Activated CD8-positive, alpha-beta memory T cell treated with anti-CD3 and anti-CD28 coated beads for 36 hours (primary cell): ENCODE results near the gene GPR3. TPM values are rescaled to one million over a fixed set of nuclear protein-coding genes. Genes with fewer than 3 reads are reported as not detected.
"Not testable (repeated sequence)": the region's sequence is repeated elsewhere in the genome, so short reads cannot be mapped to it uniquely, and the experiment has no call there.

Experiments
- CTCF ChIA-PET: fragments of 350-600 bp; sonication (Branson Sonifier 250); formaldehyde crosslinking; loops from one replicate; lab custom pipeline; 2021; ENCODE audit warnings: antibody characterized with exemption; lab: Charles Lee
- POLR2A ChIA-PET: fragments of 350-600 bp; sonication (Branson Sonifier 250); formaldehyde crosslinking; loops from one replicate; lab custom pipeline; 2021; ENCODE audit warnings: antibody characterized with exemption; lab: Charles Lee
- total RNA-seq, 2 experiments: library from RNA; stranded (reverse); gene quantifications; one replicate each; pipeline ENCODE4 v1.2.3, GENCODE V29; 2021

The GPR3 gene
- total RNA-seq, 2 experiments from 2014 or later = 3.6 to 4.1 TPM

DNA sequence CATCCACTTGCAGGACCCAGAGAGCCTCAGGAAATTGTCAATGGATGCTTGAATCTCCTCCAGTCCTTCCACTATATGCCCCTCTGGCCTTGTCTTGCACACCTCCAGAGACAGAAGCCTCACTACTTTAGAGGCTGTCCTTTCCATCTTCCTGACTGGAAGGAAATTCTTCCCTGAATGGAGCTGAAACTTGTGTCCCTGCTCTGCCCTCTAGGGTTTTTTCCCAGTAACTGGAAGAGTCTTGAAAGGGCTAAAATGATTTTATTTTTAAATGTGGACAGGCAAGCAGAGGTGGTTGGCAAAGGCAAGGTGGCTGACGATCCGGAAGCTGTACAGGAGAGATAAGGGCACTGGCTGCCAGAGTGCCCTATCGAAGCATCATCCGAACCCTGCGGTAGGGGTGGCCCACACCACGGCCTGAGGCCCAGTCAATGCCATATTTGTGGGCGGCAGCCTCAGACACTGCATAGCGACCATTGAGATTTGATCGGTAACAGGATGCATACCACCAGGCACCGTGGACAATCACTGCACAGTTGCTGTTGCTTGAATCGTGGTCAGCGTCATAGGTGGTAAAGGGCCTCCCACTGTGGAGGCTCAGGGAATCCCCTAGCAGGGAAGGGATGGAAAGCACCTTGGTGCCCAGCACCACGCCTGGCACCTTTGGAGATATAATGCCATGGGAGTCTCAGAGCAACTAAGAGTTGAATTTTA lies 23.4 kb upstream of the GPR3 start:
- CTCF ChIA-PET = interaction anchor here (1.1 to 2.1 kb wide), 3 partner anchors 10 to 46 kb away, joined by 3 to 10 read pairs (median 5); no protein-coding TSS in a partner anchor
- POLR2A ChIA-PET = no interaction called here

GRCh38 chr1:27372022-27372807 lies 20.2 kb upstream of the GPR3 start:
- POLR2A ChIA-PET = interaction anchor here (0.6 to 0.7 kb wide), 2 partner anchors 286 to 307 kb away, joined by 5 to 11 read pairs; no protein-coding TSS in a partner anchor
- CTCF ChIA-PET = interaction anchor here (0.6 to 2.0 kb wide), 6 partner anchors 10 to 622 kb away, joined by 3 to 6 read pairs (median 3); no protein-coding TSS in a partner anchor

GRCh38 chr1:27372808-27373690 lies 19.4 kb upstream of the GPR3 start:
- POLR2A ChIA-PET = interaction anchor here (0.6 to 0.7 kb wide), 2 partner anchors 285 to 308 kb away, joined by 5 to 11 read pairs; no protein-coding TSS in a partner anchor
- CTCF ChIA-PET = interaction anchor here (0.6 to 1.2 kb wide), 5 partner anchors 11 to 621 kb away, joined by 3 read pairs; no protein-coding TSS in a partner anchor

- CTCF ChIA-PET = interaction anchor here (0.7 kb wide), 1 partner anchor 41 kb away, joined by 3 read pairs; no protein-coding TSS in a partner anchor
These were observed 17.9 kb upstream of the GPR3 start, which contains the start of gene FCN3 for GRCh38 chr1:27374362-27375086. Gene FCN3, minus strand, starts transcription at chr1:27374824. Its CDS starts 6 bp downstream, at chr1:27374818.

DNA sequence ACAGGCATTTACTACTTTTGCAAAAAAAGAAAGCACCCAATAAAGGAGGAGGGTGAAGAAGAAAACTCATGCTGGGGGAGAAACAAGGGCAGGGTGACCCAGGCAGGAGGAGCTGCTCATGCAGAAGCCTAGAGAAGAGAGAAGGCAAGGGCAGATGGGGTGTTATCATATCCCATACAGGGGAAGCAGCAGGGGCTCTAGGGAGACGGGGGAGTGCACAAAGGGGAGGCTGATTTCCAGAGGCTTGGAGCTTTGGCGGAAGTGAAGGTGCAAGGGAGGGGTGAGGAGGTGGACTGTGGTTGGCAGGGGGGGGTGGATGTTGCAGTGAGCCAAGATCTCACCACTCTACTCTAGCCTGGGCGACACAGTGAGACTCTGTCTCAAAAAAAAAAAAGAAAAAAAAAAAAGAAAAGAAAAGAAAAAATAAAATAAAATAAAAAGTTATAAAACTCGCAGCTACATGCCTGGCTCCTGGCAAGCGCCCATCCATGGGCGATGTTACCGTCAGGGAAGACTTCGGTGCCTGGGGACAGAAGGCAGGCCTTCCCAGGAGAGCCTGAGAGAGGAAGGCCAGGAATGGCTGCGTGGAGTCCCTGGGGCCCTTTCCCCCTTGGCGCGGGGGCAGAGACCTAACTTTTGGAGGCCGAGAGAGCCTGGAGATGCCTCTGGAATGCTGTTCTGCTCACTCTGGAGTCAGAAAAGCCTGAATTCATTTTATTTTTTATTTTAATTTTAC lies 14.5 kb upstream of the GPR3 start:
- ChIA-PET CTCF (interaction anchor here (1.1 to 1.4 kb wide), 3 partner anchors 9 to 82 kb away, joined by 3 read pairs; no protein-coding TSS in a partner anchor), POLR2A (no interaction called here)

More at GRCh38 chr1:27374362-27375086, 17.9 kb upstream of the GPR3 start, which contains the start of gene FCN3:
- POLR2A ChIA-PET = no interaction called here

GRCh38 chr1:27379564-27380122 lies 12.8 kb upstream of the GPR3 start:
- ChIA-PET POLR2A (no interaction called here), CTCF (interaction anchor here (0.6 to 1.1 kb wide), 4 partner anchors 11 to 278 kb away, joined by 3 to 5 read pairs (median 3); partner anchors contain the start of gene MAP3K6)

GRCh38 chr1:27380224-27380623 lies 12.2 kb upstream of the GPR3 start:
- POLR2A ChIA-PET = no interaction called here
- CTCF ChIA-PET = no interaction called here

DNA sequence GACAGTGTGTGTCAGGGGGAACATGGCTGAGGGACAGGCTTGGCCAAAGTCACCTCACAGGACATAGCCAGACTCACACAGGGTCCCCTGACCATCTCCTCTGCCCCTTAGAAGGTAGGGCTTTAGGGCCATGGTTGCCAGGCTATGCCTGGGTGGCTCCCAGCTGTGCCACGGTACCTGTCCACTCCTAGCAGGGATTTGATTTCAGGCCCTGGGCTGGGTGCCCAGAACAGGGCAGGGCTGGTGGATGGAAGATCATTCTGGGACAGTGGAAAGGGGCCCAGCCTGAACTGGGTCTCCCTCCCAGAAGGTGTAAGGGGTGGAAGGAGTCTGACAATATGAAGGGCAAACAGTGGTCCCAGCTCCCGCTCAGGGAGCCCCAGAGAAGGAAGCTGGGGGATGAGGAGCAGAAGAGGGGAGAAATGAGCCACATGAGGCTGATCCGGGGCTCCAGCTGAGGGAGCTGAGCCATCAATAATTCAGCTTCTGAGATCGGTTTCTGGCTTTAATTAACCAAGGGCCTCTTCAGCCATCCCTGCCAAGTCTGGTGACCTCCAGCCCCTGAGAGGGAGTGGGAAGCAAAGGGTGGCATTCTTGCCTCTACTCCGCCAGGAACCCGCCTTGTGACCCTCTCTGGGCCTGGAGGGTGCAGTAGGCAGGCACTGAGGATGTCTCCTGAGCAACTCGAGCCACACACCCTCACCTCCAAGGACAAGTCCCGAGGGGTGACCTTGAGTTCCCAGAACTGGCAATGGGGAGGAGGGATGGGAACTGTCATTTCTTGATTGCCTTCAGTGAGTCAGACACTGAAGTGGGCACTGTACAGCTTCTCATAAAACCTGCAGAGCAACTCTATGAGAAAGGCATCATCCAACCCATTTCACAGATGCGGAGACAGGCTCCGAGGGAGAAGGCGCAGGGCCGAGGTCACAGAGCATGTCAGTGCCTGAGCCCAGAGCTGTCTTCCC lies 11.4 kb upstream of the GPR3 start:
- CTCF ChIA-PET = interaction anchor here (0.6 to 1.9 kb wide), 5 partner anchors 14 to 284 kb away, joined by 3 to 6 read pairs (median 4); no protein-coding TSS in a partner anchor
- POLR2A ChIA-PET = no interaction called here

GRCh38 chr1:27381969-27382762 lies 10.3 kb upstream of the GPR3 start:
- ChIA-PET POLR2A (no interaction called here), CTCF (interaction anchor here (0.6 to 3.8 kb wide), 8 partner anchors 13 to 285 kb away, joined by 3 to 16 read pairs (median 4); partner anchors contain the start of gene MAP3K6)

DNA sequence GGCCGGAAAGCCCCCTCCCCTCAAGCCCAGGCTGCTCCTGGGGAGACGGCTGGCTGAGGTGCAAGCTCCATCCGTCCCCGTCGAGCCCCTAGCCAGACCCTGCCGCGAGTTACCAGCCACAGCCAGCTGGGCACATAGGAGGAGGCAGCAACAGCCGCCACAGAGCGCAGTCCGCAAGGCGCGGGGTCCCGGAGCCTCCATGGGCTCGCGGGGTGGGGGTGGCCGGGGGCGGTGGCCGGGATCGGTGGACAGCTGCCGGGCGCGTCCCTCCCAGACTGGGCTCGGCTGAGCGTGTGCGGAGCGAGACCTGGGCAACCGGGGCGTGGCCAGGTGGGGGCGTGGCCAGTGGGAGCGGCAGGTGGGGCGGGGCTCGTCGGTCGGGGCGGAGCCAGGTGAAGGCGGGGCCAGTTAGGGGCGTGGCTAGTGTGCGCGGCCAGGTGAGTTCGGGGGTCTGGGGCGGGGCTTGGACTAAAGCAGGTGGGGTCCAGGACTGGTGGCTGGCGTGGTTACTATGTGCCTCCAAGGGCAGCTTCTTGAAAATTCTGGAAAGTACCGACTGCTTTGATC lies 9.3 kb upstream of the GPR3 start, which contains the start of gene CD164L2:
TSS of gene CD164L2 (minus strand) at position 295 of the 567 bp plus-strand sequence. CDS start at position 201, 94 bp downstream.
- CTCF ChIA-PET = interaction anchor here (1.0 to 3.8 kb wide), 2 partner anchors 26 to 50 kb away, joined by 4 to 16 read pairs; no protein-coding TSS in a partner anchor
- POLR2A ChIA-PET = no interaction called here

DNA sequence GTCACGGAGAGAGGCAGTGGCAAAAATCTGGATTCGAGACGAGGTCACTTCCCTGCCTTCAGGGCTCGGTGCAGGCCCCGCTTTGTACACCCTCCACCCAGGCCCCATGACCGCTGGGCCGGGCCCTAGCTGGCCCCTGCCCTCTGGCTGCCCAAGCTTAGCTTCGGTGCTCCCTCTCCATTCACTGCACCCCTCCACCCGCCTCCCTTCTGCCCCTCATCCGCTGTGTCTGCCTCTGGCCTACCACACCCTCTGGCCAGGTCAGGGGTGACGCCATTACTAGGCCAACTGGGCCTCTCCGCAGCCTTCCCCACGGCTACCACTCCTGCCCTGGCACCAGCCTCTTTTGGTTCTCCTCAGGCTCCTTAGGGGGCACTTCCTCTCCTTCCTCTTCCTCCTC lies 8.8 kb upstream of the GPR3 start:
- ChIA-PET CTCF (interaction anchor here (0.6 to 3.8 kb wide), 3 partner anchors 13 to 82 kb away, joined by 3 to 16 read pairs (median 3); no protein-coding TSS in a partner anchor), POLR2A (no interaction called here)

- CTCF ChIA-PET = interaction anchor here (1.2 to 3.8 kb wide), 3 partner anchors 18 to 52 kb away, joined by 3 to 16 read pairs (median 3); partner anchors contain the start of gene MAP3K6
- POLR2A ChIA-PET = not testable (repeated sequence)
These were observed 7.6 kb upstream of the GPR3 start for GRCh38 chr1:27384797-27385196.

DNA sequence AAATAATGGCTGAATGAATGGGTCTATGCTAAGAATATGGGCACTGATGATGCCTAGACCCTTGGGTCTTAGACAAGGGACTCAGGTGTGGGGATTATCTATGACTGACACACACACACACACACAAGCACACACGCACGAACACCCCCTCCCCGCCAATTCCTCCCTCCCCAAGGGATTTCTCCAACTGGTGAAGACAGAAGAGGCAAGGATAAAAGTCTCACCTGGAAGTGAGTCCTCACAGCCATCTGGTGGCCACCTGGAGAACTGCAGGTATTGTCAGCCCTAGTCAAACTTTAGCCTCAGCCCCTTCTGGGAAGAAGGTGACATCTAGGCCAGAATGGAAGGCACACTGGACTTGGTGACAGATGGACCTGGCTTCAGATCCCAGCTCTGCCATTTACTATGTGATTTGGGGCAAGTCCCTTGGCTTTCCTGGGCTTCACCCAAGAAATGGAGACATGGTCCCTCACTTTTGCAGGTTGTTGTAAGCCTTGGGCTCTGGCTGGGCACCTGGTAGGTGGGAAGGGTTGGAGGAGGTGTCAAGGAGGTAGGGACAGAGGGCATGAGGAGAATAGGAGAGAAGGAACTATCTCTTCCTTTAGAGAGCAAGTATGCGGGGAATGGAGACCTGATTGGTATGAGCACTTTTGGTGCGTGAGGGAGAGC lies 4.0 kb upstream of the GPR3 start:
- POLR2A ChIA-PET = interaction anchor here (1.1 kb wide), 1 partner anchor 23 kb away, joined by 3 read pairs; no protein-coding TSS in a partner anchor

More for the DNA sequence above, 4.0 kb upstream of the GPR3 start:
- CTCF ChIA-PET = interaction anchor here (0.6 to 7.1 kb wide), 8 partner anchors 18 to 218 kb away, joined by 3 to 107 read pairs (median 6); partner anchors contain the start of gene MAP3K6
